Measurements from ENCODE around the gene FFAR3. TPM values are rescaled to one million over a fixed set of nuclear protein-coding genes. Genes with fewer than 3 reads are reported as not detected.

The FFAR3 gene
- total RNA-seq, 6 donors from 2014 or later = 0.24 TPM; not detected in 5

DNA sequence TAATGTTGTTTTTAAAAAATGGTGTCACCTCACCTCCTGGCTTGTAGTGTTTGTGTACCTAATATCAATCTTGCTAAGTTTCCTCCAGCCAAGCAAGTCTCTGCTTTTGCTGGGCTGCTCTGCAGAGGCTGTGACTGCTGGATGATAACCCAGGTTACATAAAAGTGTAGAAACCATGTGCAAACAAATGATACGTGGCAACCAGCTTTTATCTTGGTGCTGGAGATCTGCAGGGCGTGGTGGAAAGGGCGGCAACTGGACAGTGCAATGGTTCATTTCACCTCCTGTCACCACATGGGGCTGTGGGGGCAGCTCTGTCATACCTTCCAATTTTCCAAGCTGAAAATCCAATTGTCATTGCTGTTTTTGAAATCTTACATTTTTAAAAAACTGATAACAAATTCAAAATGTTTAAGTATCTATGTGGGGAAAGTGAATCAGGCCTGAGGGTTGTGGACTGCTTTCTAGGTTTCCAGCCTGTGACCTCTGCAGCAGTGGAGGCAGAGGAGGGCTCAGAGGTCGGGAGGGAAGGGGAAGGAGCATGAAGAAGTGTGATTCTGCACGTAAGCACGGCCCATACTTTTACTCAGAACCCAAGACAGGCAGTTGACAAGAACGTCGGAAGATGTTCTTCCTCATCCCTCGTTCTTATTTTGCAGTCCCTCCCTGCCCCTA is 22.3 kb downstream of the FFAR3 start:
- H3K27ac ChIP-seq = no peak overlapping the region
- no peaks in the 10 kb centered on the region for H3K36me3 ChIP-seq
- no peak for ATAC-seq (ENCODE audit: low FRiP score in 2 of 2)
- no peaks in the 10 kb centered on the region for H3K27me3 ChIP-seq
- H3K9me3 ChIP-seq = peaks cover 0 to 12% (median under 1%) of the 10 kb centered on the region in 4 donors
- WGBS, 2 donors = 55 to 56% methylated on average over 9 of the region's 9 CpGs
- no peaks in the 10 kb centered on the region for H3K4me1 ChIP-seq
- TF ChIP-seq EP300 (IDR thresholded peaks at IDR 0.05) (no peak), POLR2AphosphoS5 (IDR thresholded peaks at IDR 0.05) (no peak), POLR2A (IDR thresholded peaks at IDR 0.05) (no peak)
- TF ChIP-seq, protein P1, sequence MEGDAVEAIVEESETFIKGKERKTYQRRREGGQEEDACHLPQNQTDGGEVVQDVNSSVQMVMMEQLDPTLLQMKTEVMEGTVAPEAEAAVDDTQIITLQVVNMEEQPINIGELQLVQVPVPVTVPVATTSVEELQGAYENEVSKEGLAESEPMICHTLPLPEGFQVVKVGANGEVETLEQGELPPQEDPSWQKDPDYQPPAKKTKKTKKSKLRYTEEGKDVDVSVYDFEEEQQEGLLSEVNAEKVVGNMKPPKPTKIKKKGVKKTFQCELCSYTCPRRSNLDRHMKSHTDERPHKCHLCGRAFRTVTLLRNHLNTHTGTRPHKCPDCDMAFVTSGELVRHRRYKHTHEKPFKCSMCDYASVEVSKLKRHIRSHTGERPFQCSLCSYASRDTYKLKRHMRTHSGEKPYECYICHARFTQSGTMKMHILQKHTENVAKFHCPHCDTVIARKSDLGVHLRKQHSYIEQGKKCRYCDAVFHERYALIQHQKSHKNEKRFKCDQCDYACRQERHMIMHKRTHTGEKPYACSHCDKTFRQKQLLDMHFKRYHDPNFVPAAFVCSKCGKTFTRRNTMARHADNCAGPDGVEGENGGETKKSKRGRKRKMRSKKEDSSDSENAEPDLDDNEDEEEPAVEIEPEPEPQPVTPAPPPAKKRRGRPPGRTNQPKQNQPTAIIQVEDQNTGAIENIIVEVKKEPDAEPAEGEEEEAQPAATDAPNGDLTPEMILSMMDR (IDR thresholded peaks at IDR 0.05) = no peak
- no peak for DNase-seq
- no peak overlapping the region for H3K4me3 ChIP-seq

GRCh38 chr19:35381318-35381717 is 23.1 kb downstream of the FFAR3 start:
- WGBS, 2 donors = 74 to 80% methylated on average over 3 of the region's 3 CpGs
- DNase-seq = no peak
- no peak for ATAC-seq (ENCODE audit: low FRiP score in 2 of 2)
- Histone ChIP-seq H3K27ac (no peak overlapping the region), H3K27me3 (no peaks in the 10 kb centered on the region), H3K9me3 (peaks cover 0 to 19% (median 4%) of the 10 kb centered on the region in 4 donors), H3K4me1 (no peaks in the 10 kb centered on the region), H3K4me3 (no peak overlapping the region), H3K36me3 (no peaks in the 10 kb centered on the region)
- TF ChIP-seq POLR2AphosphoS5 (IDR thresholded peaks at IDR 0.05) = no peak
- TF ChIP-seq POLR2A (IDR thresholded peaks at IDR 0.05) = no peak
- TF ChIP-seq, protein P1 (IDR thresholded peaks at IDR 0.05) = no peak
- no peak for TF ChIP-seq EP300 (IDR thresholded peaks at IDR 0.05)

GRCh38 chr19:35381926-35382325 is 23.7 kb downstream of the FFAR3 start:
- Histone ChIP-seq H3K27ac (no peak overlapping the region), H3K4me3 (no peak overlapping the region), H3K4me1 (no peaks in the 10 kb centered on the region), H3K27me3 (no peaks in the 10 kb centered on the region), H3K36me3 (no peaks in the 10 kb centered on the region), H3K9me3 (peaks cover 0 to 20% (median 4%) of the 10 kb centered on the region in 4 donors)
- no peak for ATAC-seq (ENCODE audit: low FRiP score in 2 of 2)
- DNase-seq = no peak
- TF ChIP-seq EP300 (IDR thresholded peaks at IDR 0.05) (no peak), POLR2AphosphoS5 (IDR thresholded peaks at IDR 0.05) (no peak), POLR2A (IDR thresholded peaks at IDR 0.05) (no peak)
- TF ChIP-seq, protein P1 (IDR thresholded peaks at IDR 0.05) = no peak
- WGBS, 2 donors = 90 to 95% methylated on average over 6 of the region's 6 CpGs

DNA sequence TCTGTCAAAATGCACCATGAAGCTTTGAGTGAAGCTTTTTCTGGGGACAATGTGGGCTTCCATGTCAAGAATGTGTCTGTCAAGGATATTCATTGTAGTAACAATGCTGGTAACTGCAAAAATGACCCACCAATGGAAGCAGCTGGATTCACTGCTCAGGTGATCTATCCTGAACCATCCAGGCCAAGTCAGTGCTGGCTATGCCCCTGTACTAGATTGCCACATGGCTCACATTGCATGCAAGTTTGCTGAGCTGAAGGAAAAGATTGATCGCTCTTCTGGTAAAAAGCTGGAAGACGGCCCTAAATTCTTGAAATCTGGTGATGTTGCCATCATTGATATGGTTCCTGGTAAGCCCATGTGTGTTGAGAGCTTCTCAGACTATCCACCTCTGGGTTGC is 25.3 kb downstream of the FFAR3 start:
- Histone ChIP-seq H3K27ac (no peak overlapping the region), H3K4me3 (no peak overlapping the region), H3K4me1 (no peaks in the 10 kb centered on the region), H3K9me3 (peaks cover 0 to 17% (median 4%) of the 10 kb centered on the region in 4 donors), H3K27me3 (no peaks in the 10 kb centered on the region), H3K36me3 (no peaks in the 10 kb centered on the region)
- no peak for TF ChIP-seq EP300 (IDR thresholded peaks at IDR 0.05)
- TF ChIP-seq POLR2A (IDR thresholded peaks at IDR 0.05) = no peak
- TF ChIP-seq, protein P1 (IDR thresholded peaks at IDR 0.05) = no peak
- TF ChIP-seq POLR2AphosphoS5 (IDR thresholded peaks at IDR 0.05) = no peak
- DNase-seq = no peak
- WGBS, 2 donors = 90 to 96% methylated on average over 2 of the region's 2 CpGs
- ATAC-seq (ENCODE audit: low FRiP score in 2 of 2) = no peak
